HFF-Myc (cell line): ENCODE measurements around the gene LTA4H.

Experiments
- DNase-seq: peaks from one replicate; pipeline ENCODE4 v3.0.0-alpha.2; 2011; ENCODE audit warnings: low read depth; ENCODE audit errors: extremely low read depth
- H3K4me3 ChIP-seq: replicated peaks from 2 replicates; pipeline ENCODE4 v1.5.1; 2011; ENCODE audit warnings: low read depth, mild to moderate bottlenecking, control low read depth, low read length
- TF ChIP-seq, protein P1 (sequence below): IDR thresholded peaks from 2 replicates; pipeline ENCODE4 v1.5.1; 2012; ENCODE audit warnings: mild to moderate bottlenecking, low read depth, low read length, control low read depth; ENCODE audit errors: missing control alignments

The LTA4H gene

DNA sequence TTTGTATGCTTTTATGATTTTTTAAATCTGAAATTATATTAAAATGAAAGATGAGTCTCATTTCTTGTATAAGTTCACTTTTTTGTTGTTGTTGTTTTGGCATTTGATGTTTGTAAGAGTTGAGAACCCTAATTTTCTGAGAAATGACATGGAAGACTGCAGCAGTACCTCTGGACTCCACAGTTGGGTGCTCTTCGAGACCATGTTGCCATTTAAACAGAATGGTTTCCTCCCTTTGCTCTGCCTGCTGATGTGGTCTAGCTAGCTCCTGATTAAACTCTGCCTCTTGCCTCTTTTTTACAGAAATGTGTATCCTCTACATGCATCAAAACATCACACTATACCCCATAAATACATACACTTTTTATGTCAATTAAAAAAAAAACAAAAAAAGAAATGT, 5.8 kb upstream of the LTA4H start:
- DNase-seq, result no peak
- TF ChIP-seq, protein P1, sequence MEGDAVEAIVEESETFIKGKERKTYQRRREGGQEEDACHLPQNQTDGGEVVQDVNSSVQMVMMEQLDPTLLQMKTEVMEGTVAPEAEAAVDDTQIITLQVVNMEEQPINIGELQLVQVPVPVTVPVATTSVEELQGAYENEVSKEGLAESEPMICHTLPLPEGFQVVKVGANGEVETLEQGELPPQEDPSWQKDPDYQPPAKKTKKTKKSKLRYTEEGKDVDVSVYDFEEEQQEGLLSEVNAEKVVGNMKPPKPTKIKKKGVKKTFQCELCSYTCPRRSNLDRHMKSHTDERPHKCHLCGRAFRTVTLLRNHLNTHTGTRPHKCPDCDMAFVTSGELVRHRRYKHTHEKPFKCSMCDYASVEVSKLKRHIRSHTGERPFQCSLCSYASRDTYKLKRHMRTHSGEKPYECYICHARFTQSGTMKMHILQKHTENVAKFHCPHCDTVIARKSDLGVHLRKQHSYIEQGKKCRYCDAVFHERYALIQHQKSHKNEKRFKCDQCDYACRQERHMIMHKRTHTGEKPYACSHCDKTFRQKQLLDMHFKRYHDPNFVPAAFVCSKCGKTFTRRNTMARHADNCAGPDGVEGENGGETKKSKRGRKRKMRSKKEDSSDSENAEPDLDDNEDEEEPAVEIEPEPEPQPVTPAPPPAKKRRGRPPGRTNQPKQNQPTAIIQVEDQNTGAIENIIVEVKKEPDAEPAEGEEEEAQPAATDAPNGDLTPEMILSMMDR, result no peak
- no peak overlapping the region for H3K4me3 ChIP-seq

DNA sequence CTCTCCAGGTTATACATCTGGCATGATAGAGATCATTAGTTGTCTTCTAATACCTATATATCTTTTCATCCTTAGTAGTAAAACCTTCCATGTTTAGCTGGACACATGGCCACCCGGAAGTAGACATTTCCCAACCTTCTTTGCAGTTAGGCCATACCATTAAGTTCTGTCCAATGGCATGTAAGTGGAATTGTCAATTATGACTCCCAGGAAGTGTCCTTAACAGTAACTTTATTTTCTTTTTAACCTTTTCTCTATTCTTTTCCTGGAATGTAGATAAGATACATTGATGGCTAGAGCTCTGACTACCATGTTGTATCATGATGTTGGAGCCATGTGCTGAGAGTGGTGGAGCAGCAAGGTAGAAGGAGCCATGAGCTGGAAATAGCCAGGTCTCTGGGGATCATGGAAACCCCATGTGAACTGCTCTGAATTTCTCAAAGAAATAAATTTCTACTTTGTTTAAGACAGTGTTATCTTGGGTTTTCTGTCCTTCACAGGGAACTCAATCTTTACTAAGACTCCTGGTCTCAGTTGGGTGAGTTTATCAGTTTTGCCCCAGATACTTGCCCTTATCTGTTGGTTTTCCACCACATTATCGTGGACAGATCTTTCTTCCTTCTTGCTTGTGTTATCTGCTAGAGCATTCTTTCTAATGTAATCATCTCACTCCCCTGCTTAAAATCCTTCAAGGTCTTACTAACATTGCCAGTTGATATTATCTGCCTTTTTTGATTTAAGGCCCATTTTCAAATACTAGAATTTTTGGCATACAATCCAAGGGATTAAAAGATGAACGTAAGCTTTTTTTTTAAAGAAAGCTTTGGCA, 5.1 kb upstream of the LTA4H start:
- no peak for DNase-seq
- no peak overlapping the region for H3K4me3 ChIP-seq

DNA sequence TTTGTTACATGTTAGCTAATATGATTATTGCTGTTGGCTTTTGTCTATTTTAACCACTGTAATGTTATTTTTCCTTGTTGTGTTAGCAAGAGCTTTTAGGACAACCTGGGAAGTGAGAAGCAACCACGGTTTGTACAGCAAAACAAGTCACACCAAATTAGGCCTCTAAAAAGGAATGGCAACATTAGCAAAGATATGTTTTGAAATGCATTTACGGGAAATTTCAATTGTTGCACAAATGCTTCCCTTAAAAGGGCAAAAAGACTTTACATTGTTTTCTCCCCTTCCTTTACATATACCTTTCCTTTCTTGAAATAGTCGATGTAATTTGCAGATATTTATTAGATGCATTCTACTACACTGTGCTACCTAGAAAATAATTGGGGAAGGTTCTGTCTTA, 4.1 kb upstream of the LTA4H start:
- TF ChIP-seq, protein P1, result no peak
- no peak for DNase-seq
- H3K4me3 ChIP-seq, result no peak overlapping the region

More for the DNA sequence above, 5.1 kb upstream of the LTA4H start:
- TF ChIP-seq, protein P1, result no peak

DNA sequence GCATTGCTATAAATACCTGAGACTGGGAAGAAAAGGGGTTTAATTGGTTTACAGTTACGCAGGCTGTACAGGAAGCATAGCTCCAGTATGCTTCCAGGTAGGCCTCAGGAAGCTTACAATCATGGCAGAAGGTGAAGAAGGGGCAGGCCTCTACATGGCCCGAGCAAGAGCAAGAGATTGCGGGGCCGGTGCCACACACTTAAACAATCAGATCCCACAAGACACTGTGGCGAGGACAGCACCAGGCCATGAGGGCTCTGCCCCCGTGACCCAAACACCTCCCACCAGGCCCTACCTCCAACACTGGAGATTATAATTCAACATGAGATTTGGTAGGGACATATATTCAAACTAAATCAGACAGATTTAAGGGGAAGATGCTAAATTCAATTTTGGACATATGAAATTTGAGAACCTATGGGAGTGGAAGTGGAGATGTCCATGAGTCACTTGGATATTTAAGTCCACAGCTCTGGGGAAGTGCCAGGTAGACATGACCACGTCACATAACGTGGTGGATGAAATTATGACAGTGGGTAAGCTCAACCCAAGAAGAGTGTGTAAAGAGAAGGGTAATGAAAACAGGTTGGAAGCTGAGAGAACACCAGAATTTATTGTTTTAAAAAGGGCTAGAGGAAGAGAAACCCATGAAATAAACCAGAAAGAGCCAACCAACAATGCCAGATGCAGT, 1.5 kb upstream of the LTA4H start:
- TF ChIP-seq, protein P1, result no peak
- DNase-seq, result no peak
- no peak overlapping the region for H3K4me3 ChIP-seq

DNA sequence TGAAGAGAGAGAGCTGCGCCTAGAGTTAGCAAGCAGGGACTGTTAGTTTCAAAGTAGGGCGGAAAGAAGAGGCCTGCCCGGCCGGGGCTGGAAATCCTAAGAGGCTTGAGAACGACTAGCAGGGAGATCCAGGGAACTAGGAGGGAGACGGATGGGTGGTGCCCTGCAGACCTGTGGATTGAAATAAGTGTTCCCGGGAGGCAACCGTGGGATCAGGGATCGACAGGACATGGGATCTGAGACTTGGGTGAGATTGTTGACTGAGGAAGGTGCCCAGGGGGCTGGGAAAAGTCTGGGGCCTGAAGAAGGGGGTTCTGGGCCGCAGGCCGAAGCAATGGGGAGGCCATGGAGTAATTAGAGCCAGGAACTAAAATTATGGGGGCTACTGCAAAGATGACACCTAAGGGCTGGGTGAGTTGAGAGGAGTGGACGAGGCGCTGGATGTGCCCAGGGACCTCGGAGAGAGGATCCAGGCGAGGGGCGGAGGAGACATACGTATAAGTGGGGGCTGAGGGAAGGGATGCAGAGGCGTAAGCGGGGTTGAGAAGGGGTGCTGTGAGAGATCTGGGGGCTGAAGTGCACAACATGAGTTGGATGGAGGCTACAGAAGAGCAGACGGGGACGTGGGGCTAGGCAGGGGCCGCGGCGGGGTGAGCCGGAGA, 635 bp downstream of the LTA4H start:
- DNase-seq, result no peak
- H3K4me3 ChIP-seq, result peak overlapping the region; percentile 90
- TF ChIP-seq, protein P1, result no peak

DNA sequence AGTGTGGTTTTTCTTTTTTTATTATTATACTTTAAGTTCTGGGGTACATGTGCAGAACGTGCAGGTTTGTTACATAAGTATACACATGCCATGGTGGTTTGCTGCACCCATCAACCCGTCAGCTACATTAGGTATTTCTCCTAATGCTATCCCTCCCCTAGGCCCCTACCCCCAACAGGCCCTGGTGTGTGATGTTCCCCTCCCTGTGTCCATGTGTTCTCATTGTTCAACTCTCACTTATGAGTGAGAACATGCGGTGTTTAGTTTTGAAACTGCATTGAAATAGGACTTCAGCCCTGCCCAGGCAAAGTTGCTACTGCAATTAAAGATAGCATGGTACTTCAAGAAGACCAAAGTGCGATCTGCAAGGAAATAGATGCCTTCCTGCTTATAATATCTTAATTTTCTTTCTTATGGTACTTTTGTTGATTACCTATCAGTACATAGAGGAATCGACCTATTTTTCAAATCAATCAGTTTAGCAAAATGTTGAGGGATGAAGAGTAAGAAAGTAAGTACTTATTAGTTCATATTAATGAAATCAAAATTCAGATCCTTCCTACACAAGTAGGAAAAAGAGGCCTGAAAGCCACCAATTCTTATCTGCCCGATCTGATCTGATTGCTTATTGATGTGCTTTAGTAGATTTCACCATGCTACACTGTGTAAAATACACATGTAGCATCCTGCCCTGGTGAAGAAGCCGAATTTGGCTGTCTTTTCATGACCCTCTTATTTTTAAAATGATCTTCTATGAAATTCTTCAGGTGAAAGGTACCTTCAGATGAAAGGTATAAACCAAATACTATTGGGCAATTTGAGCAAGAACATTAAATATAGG, 1.6 kb downstream of the LTA4H start:
- DNase-seq, result no peak
- TF ChIP-seq, protein P1, result no peak
- H3K4me3 ChIP-seq, result peak overlapping the region; percentile 90
